NOMO-1 treated with DMSO at 0.1 percent for 48 hours (cell line): Measurements from ENCODE around the gene SEMA7A.
"Not testable (repeated sequence)": the region's sequence is repeated elsewhere in the genome, so short reads cannot be mapped to it uniquely, and the experiment has no call there.

Source experiments
- DNase-seq: peaks from one replicate; lab custom pipeline; 2025; ENCODE audit not compliant: unreplicated experiment; lab: John Stamatoyannopoulos, UW

The SEMA7A gene

GRCh38 chr15:74433592-74434262, at the start of gene SEMA7A:
Gene SEMA7A (minus strand): TSS chr15:74433958. CDS start chr15:74433918, 40 bp downstream.
- DNase-seq, result peak; percentile 85

GRCh38 chr15:74482661-74483060, 48.9 kb upstream of the SEMA7A start:
- no peak for DNase-seq

- not testable (repeated sequence) for DNase-seq
These were observed 46.6 kb upstream of the SEMA7A start for GRCh38 chr15:74480364-74480763.

GRCh38 chr15:74471621-74472020, 37.9 kb upstream of the SEMA7A start:
- not testable (repeated sequence) for DNase-seq

- peak; percentile 60 for DNase-seq
These were observed 37.1 kb upstream of the SEMA7A start for GRCh38 chr15:74470631-74471395.

- DNase-seq, result no peak
These were observed 34.7 kb upstream of the SEMA7A start for GRCh38 chr15:74468341-74469032.

- DNase-seq, result no peak
These were observed 32.8 kb upstream of the SEMA7A start for GRCh38 chr15:74466570-74466969.

- DNase-seq, result no peak
These were observed 31.1 kb upstream of the SEMA7A start for GRCh38 chr15:74464897-74465296.

- DNase-seq, result peak; percentile 29
These were observed 30.5 kb upstream of the SEMA7A start for GRCh38 chr15:74464216-74464615.

- DNase-seq, result no peak
These were observed 29.9 kb upstream of the SEMA7A start for GRCh38 chr15:74463634-74464033.

GRCh38 chr15:74461847-74462511, 28.2 kb upstream of the SEMA7A start:
- DNase-seq, result peak; percentile 3

GRCh38 chr15:74460871-74461846, 27.4 kb upstream of the SEMA7A start, which contains the start of gene UBL7:
Gene UBL7 (minus strand): TSS chr15:74461160. CDS start chr15:74458867, 2,293 bp downstream.
- peak; percentile 97 for DNase-seq

GRCh38 chr15:74460298-74460697, 26.5 kb upstream of the SEMA7A start:
- peak; percentile 36 for DNase-seq

- not testable (repeated sequence) for DNase-seq
These were observed 26.0 kb upstream of the SEMA7A start for GRCh38 chr15:74459798-74460197.

GRCh38 chr15:74458473-74458872, 24.7 kb upstream of the SEMA7A start:
- no peak for DNase-seq

- DNase-seq, result not testable (repeated sequence)
These were observed 23.3 kb upstream of the SEMA7A start for GRCh38 chr15:74457036-74457435.

- no peak for DNase-seq
These were observed 21.2 kb upstream of the SEMA7A start for GRCh38 chr15:74454764-74455500.

- DNase-seq, result no peak
These were observed 20.4 kb upstream of the SEMA7A start for GRCh38 chr15:74453925-74454763.
